Endothelial cell of umbilical vein (primary cell): Measurements from ENCODE around the gene NRG3. TPM values are rescaled to one million over a fixed set of nuclear protein-coding genes. Genes with fewer than 3 reads are reported as not detected.

Experiments used
- BruUV-seq: library from RNA; stranded (reverse); fragments of 400-500 nt; replicated peaks from 2 replicates; lab custom pipeline; 2021; lab: Mats Ljungman, UMichigan
- CTCF ChIA-PET: fragments of 300-600, 350-600 bp; sonication (Branson Sonifier 250); formaldehyde crosslinking; loops from one replicate; lab custom pipeline; 2021; ENCODE audit warnings: antibody characterized with exemption, inconsistent platforms; lab: Charles Lee
- POLR2A ChIA-PET: fragments of 300-600, 350-600 bp; sonication (Branson Sonifier 250); formaldehyde crosslinking; loops from one replicate; lab custom pipeline; 2021; ENCODE audit warnings: antibody characterized with exemption, inconsistent platforms; lab: Charles Lee
- DNase-seq: peaks from one replicate; pipeline ENCODE4 v3.0.0-alpha.2; 2011; ENCODE audit warnings: low read depth, low spot score
- FAIRE-seq: peaks from 2 replicates; lab custom pipeline; 2011; peaks lifted over from hg19 to GRCh38; lab: Jason Lieb, UNC
- H2AFZ ChIP-seq: 2 replicates; pipeline ENCODE4 v1.6.0; 2012; ENCODE audit warnings: low read depth, low read length, control low read depth, inconsistent platforms
- H3K27ac ChIP-seq: 2 replicates; pipeline ENCODE4 v1.5.1; 2011; ENCODE audit warnings: low read depth, mild to moderate bottlenecking, control low read depth, low read length, moderate library complexity; ENCODE audit not compliant: insufficient read depth
- H3K27me3 ChIP-seq, 2 experiments: 2 replicates each; pipeline versions ENCODE4 v1.6.0 to v1.6.1; 2011; ENCODE audit warnings: low read length in 2 of 2, mixed read lengths in 1 of 2; ENCODE audit not compliant: control insufficient read depth in 2 of 2, insufficient read depth in 2 of 2
- H3K36me3 ChIP-seq, 2 experiments: 2 replicates in 1 of 2; 3 replicates in 1 of 2; pipeline ENCODE4 v1.5.1; 2011; ENCODE audit warnings: low read length in 2 of 2, mild to moderate bottlenecking in 1 of 2, moderate library complexity in 1 of 2; ENCODE audit not compliant: control insufficient read depth in 2 of 2, insufficient read depth in 2 of 2; ENCODE audit errors: extremely low read depth in 1 of 2
- H3K4me1 ChIP-seq: 3 replicates; pipeline ENCODE4 v1.5.1; 2011; ENCODE audit warnings: mild to moderate bottlenecking, low read length; ENCODE audit not compliant: control insufficient read depth, insufficient read depth; ENCODE audit errors: extremely low read depth
- H3K4me2 ChIP-seq: 2 replicates; pipeline ENCODE4 v1.6.1; 2011; ENCODE audit warnings: low read length, control low read depth, mixed read lengths; ENCODE audit not compliant: insufficient read depth
- H3K4me3 ChIP-seq, 3 experiments: fragments of 200-600 bp in 1 of 3; sonication (generic), shearing (Covaris generic) in 1 of 3; replicated peaks in 1 of 3; 2 replicates each; pipeline ENCODE4 v1.5.1; 2011 to 2016; ENCODE audit warnings: control low read depth in 3 of 3, low read length in 3 of 3, mild to moderate bottlenecking in 2 of 3, inconsistent platforms in 1 of 3, low read depth in 1 of 3, moderate library complexity in 1 of 3; ENCODE audit not compliant: insufficient read depth in 1 of 3
- H3K79me2 ChIP-seq: 2 replicates; pipeline ENCODE4 v1.6.0; 2012; ENCODE audit warnings: low read length, inconsistent platforms; ENCODE audit not compliant: control insufficient read depth, insufficient read depth
- H3K9ac ChIP-seq: replicated peaks from 2 replicates; pipeline ENCODE3; 2011; ENCODE audit warnings: low read length, control low read depth; ENCODE audit not compliant: insufficient read depth; ENCODE audit errors: extremely low read depth
- H3K9me1 ChIP-seq: replicated peaks from 3 replicates; pipeline ENCODE4 v1.6.0; 2011; ENCODE audit warnings: mild to moderate bottlenecking, low read length; ENCODE audit not compliant: control insufficient read depth, insufficient read depth; ENCODE audit errors: extremely low read depth
- H3K9me3 ChIP-seq: replicated peaks from 2 replicates; pipeline ENCODE4 v1.5.1; 2012; ENCODE audit warnings: low read length, inconsistent platforms; ENCODE audit not compliant: control insufficient read depth, insufficient read depth
- H4K20me1 ChIP-seq: replicated peaks from 2 replicates; pipeline ENCODE3; 2011; ENCODE audit warnings: mild to moderate bottlenecking, low read length; ENCODE audit not compliant: control insufficient read depth, insufficient read depth; ENCODE audit errors: extremely low read depth
- CTCF ChIP-seq, 2 donors: IDR thresholded peaks; 1 replicate in 1 of 2; 2 replicates in 1 of 2; pipeline ENCODE4 v1.5.1; 2011; ENCODE audit warnings: low read length in 2 of 2, mild to moderate bottlenecking in 2 of 2, moderate library complexity in 2 of 2, control low read depth in 1 of 2, inconsistent platforms in 1 of 2, low read depth in 1 of 2; ENCODE audit not compliant: insufficient read depth in 1 of 2; ENCODE audit errors: extremely low read depth in 1 of 2
- EZH2 ChIP-seq: IDR thresholded peaks from 2 replicates; pipeline ENCODE4 v1.6.1; 2012; ENCODE audit warnings: borderline replicate concordance, low read depth, mild to moderate bottlenecking, moderate library complexity, low read length, inconsistent platforms; ENCODE audit not compliant: severe bottlenecking
- FOS ChIP-seq: IDR thresholded peaks from 2 replicates; pipeline ENCODE4 v1.6.1; 2011; ENCODE audit warnings: mild to moderate bottlenecking, low read length, moderate library complexity, borderline replicate concordance; ENCODE audit not compliant: insufficient read depth
- GATA2 ChIP-seq: IDR thresholded peaks from 2 replicates; pipeline ENCODE4 v1.7.0; 2011; ENCODE audit warnings: low read depth, mild to moderate bottlenecking, moderate library complexity, mixed read lengths, low read length; ENCODE audit not compliant: insufficient read length, insufficient read depth
- JUN ChIP-seq: IDR thresholded peaks from 2 replicates; pipeline ENCODE4 v1.6.1; 2011; ENCODE audit warnings: borderline replicate concordance, low read depth; ENCODE audit not compliant: insufficient read length, insufficient read depth
- MYC ChIP-seq: IDR thresholded peaks from one replicate; pipeline ENCODE4 v1.6.1; 2011; ENCODE audit warnings: mild to moderate bottlenecking, low read depth, low read length
- POLR2A ChIP-seq: IDR thresholded peaks from 2 replicates; pipeline ENCODE4 v1.6.1; 2012; ENCODE audit warnings: low read depth, mild to moderate bottlenecking, control low read depth, low read length
- POLR2AphosphoS5 ChIP-seq: IDR thresholded peaks from 2 replicates; pipeline ENCODE4 v1.6.1; 2012; ENCODE audit warnings: low read depth, mild to moderate bottlenecking, control low read depth, low read length, moderate library complexity; ENCODE audit not compliant: insufficient read depth
- dilution Hi-C: fragments of 300-500 bp; cut with MboI; formaldehyde crosslinking; loops from one replicate; pipeline ENCODE4 v1.15.0; 2019; ENCODE audit warnings: low sequenced_read_pairs; ENCODE audit not compliant: extremely low pct_ligation_motif_present
- intact Hi-C: fragments of 100-400 bp; cut with micrococcal nuclease; formaldehyde crosslinking; loops from one replicate; pipeline ENCODE4 v1.10.0; 2022
- polyA plus RNA-seq, 4 experiments: library from polyadenylated mRNA; depleted of rRNA in 3 of 4; stranded (reverse) in 3 of 4; unstranded in 1 of 4; fragments of >200 nt; gene quantifications; 2 replicates each; pipeline versions ENCODE4 v1.2.1 to v1.2.3, GENCODE V29; 2011 to 2012; ENCODE audit warnings: missing spikeins in 1 of 4
- total RNA-seq: library from RNA; stranded (reverse); gene quantifications from 2 replicates; pipeline ENCODE4 v1.2.3, GENCODE V29; 2021
- TF ChIP-seq, protein P1 (sequence below): IDR thresholded peaks from 2 replicates; pipeline ENCODE4 v1.6.1; 2011; ENCODE audit not compliant: insufficient read depth, insufficient read length

Gene NRG3
- total and polyA plus RNA-seq, 2 donors (not counting 3 experiments of a cell fraction or from before 2014, with no cell fraction given): 1.9 to 3.9 TPM

DNA sequence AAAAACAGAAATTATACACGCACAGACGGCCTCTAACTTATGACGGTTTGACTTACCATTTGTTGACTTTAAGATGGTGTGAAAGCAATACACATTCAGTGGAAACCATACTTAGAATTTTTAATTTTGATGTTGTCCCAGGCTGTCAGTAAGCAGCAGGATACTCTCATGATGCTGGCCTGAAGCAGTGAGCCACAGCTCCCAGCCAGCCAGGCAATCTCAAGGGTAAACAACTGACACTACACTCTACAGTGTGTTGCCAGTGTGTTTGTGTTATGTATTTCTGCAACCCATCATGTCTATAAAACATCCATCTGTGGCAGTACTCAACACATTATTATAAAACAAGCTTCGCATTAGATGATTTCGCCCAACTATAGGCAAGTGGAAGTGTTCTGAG is 747.5 kb downstream of the NRG3 start:
- no peaks in the 10 kb centered on the region for H3K9me1 ChIP-seq
- FAIRE-seq (no peak), DNase-seq (no peak)
- H3K4me3 ChIP-seq: no peak overlapping the region
- no peak overlapping the region for H3K9ac ChIP-seq
- intact Hi-C loops (no loop called here), dilution Hi-C loops (no loop called here)
- no peaks in the 10 kb centered on the region for H3K9me3 ChIP-seq
- BruUV-seq: no TSS peak
- no peaks in the 10 kb centered on the region for H4K20me1 ChIP-seq
- ChIA-PET CTCF (no interaction called here), POLR2A (no interaction called here)
- H3K4me1 ChIP-seq: no peaks in the 10 kb centered on the region
- H3K27ac ChIP-seq: no peak overlapping the region
- TF ChIP-seq POLR2A (no peak), CTCF (IDR thresholded peaks at IDR 0.05; ENCODE audit: extremely low read depth in 1 of 2, insufficient read depth in 1 of 2, low read depth in 1 of 2, low read length in 2 of 2) (no peak), EZH2 (no peak), JUN (no peak), GATA2 (no peak), MYC (no peak), FOS (no peak), POLR2AphosphoS5 (no peak)
- TF ChIP-seq, protein P1, sequence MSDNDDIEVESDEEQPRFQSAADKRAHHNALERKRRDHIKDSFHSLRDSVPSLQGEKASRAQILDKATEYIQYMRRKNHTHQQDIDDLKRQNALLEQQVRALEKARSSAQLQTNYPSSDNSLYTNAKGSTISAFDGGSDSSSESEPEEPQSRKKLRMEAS: no peak
- H2AFZ ChIP-seq: no peak overlapping the region
- H3K27me3 ChIP-seq: no peaks in the 10 kb centered on the region
- H3K36me3 ChIP-seq: no peaks in the 10 kb centered on the region
- no peak overlapping the region for H3K4me2 ChIP-seq
- H3K79me2 ChIP-seq: no peaks in the 10 kb centered on the region
